T-helper 1 cell (primary cell): ENCODE results near the gene ARL1.
A peak's percentile ranks its signal among the peaks of the same experiment; 100 is the strongest.
"Not testable (repeated sequence)": the region's sequence is repeated elsewhere in the genome, so short reads cannot be mapped to it uniquely, and the experiment has no call there.

Experiments
- DNase-seq, 5 donors: peaks; one replicate each; pipeline ENCODE4 v3.0.0-alpha.2; 2012 to 2020
- total RNA-seq, 4 donors: gene quantifications; one replicate each; lab custom pipeline; 2026; lab: John Stamatoyannopoulos, UW

ARL1 gene
- 14.8 to 22.5 (median 18.2) reads per million in 4 donors for total RNA-seq

DNA sequence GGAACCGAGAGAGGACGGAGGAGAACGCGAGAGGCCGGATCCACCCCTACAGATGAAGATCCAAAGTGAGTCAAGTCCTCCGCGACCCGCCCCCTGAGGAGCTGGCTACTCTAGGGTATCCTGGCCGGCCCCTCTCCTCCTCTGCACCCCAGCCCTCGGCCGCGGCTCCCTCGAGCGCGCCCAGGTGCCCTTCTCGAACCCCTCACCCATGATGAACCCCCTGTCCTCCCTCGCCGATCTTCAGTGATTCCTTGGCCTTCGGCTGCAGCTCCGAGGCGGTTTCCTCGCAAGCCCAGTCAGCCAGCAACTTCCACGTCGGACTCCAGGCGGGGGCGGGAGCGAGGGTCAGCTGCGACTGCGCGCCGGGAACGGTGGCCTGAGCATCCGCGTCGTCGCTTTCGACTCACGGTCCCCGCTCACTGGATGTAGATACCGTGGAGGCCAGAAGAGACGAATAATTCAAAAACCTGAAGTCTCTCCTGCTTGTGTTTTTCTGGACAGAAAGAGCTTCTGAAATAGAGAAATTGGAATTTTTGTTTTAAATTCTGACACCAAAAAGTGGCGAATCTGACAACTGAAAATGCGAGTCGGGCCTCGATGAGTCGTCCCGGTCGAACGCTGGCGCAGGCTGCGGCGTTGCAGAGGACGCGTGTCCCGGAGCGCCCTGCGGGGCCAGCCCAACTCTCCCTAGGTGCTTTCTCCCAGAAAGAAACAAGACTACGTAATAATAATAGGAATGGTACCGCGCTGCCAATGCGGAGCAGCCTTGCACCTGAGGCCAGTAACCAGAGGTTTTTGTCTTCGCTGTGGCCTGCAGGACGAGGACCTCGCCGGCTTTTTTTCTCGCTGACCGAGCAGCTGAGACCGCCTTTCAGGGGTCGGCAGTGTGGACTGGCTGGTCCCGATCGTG, at the start of gene ARL1:
Gene ARL1, minus strand, starts transcription at position 337 of the 910 bp plus-strand sequence. Its CDS starts 127 bp downstream, at position 210.
- peak; percentile 40 to 76 (median 61) for DNase-seq

DNA sequence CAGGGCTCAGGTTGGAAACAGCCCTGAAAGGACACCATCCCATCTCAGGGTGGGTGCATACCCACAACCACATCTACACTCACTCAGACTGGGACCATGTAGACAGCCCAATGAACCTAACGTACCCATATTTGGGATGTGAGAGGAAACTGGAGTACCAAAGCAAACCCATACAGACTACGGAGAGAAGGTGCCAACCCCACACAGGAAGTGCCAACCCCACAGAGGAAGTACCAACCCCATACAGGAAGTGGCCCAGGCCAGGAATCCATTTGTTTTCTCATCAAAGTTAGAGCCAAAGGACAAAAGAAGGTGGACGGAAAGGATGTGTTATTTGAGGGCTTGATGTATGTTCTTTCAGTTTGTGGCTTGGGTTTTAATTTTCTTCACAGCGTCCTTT, 48.1 kb upstream of the ARL1 start:
- peak in 1 of 5 donors; percentile 77 for DNase-seq

DNA sequence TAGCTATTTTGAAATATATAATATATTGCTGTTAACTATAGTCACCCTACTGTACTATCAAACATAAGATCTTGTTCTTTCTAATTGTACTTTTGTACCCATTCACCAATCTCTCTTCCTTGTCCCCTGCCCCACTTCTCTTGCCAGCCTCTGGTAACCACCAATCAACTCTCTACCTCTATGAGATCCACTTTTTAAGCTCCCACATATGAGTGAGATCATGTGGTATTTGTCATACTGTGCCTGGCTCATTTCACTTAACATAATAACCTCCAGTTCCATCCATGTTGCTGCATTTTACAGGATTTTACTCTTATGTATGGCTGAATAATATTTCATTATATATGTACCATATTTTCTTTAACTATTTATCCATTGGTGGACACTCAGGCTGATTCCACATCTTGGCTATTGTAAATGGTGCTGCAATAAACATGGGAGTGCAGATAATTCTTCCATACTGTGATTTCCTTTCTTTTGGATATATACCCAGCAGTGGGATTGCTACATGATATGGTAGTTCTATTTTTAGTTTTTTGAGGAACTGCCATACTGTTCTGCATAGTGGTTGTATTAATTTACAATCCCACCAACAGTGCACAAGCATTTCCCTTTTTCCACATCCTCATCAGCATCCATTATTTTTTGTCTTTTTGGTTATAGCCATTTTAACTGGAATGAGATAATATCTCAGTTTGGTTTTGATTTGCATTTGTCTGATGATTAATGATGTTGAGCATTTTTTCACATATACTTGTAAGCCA, 34.1 kb upstream of the ARL1 start:
- DNase-seq, result no peak

DNA sequence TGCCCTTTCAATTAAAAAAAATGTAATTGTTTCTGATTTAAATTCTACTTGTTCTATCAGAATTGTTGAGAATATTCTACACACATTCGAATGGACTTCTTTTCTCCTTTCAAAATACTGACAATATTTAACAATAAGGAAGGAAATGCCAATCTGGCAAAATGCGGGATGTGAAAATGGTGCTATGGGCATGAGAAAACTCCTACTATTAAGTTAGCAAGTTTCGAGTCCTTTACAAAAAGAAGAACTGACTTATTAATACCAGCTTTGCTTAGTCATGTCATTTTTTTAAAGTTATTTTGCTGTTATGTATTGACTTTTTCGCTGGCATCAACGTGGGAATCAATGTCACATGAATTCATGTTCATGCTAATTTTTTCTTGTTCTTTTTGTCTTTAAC, 31.7 kb upstream of the ARL1 start:
- DNase-seq, result no peak

DNA sequence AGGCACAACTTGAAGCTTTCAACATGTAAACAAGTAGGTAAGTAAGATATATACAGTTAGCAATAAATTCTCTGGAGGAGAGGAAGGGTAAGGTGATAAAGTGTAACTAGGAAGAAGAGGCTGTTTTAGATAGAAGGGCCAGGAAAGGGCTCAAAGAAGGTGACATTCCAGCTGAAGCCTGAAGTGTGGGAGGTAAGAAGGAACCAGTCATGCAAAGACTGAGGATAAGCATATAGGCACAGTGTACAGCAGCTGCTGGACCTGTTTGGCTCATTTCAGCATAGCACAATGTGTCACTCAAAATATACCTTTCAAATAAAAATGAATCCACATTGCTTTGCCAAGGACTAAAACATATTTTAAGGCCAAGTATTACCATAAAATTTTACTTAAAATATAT, 28.6 kb upstream of the ARL1 start:
- DNase-seq, result no peak

DNA sequence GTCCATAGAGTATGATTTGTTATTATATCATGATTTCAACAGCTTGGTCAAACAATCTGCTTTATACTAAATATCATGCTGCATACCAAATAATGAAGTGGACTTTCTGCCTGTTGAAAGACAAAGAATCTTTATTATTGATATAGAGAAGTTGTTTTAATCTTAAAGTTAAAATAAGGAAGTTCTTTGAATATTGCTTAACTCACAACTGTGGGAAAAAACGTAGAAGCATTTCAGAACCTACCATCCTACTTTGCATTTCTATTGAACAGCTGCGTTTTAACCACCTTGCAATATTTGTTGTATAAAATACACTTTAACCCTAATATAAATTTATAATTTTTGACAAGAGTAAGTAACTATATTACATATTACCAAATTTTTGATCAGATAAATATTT, 22.9 kb upstream of the ARL1 start:
- no peak for DNase-seq

DNA sequence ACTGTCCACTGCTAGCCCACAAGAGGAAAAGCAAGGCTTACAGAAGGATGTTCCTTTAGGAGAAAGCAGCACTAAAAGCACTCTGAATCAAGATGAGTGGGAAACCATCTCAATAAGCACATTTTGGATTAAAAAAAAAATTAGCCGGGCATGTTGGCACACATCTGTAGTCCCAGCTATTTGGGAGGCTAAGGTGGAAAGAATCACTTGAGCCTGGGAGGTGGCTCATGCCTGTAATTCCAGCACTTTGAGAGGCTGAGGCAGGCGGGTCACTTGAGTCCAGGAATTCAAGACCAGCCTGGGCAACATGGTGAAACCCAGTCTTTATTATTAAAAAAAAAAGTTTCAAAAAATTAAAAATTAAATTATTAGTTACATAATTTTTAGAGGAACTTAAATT, 17.0 kb upstream of the ARL1 start:
- DNase-seq, result no peak

DNA sequence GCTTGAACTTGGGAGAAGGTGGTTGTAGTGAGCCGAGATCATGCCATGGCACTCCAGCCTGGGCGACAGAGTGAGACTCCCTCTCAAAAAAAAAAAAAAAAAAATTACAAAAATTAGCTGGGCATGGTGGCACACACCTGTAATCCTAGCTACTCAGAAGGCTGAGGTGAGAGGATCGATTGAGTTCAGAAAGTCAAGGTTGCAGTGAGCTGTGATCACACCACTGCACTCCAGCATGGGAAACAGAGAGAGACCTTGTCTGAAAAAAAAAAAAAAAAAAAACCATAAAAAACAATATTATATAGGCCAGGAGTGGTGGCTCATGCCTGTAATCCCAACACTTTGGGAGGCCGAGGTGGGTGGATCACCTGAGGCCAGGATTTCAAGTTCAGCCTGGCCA, 14.5 kb upstream of the ARL1 start:
- not testable (repeated sequence) for DNase-seq

DNA sequence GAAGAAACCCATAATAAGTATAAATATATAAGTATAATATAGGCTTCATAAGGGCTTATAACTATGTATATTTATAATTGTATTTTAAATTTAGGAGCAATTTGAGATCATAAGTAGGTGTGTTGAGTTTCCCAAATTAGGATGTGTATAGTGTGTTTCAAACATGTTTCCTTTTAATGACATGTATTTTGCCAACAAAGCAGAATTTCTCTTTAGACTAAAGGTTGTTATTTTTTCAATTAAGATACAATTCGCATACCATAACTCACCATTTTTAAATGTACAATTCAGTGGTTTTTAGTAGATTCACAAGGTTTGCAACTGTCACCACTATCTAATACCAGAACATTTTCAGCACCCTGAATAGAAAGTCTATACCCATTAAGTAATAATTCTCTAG, 7.7 kb upstream of the ARL1 start:
- no peak for DNase-seq

DNA sequence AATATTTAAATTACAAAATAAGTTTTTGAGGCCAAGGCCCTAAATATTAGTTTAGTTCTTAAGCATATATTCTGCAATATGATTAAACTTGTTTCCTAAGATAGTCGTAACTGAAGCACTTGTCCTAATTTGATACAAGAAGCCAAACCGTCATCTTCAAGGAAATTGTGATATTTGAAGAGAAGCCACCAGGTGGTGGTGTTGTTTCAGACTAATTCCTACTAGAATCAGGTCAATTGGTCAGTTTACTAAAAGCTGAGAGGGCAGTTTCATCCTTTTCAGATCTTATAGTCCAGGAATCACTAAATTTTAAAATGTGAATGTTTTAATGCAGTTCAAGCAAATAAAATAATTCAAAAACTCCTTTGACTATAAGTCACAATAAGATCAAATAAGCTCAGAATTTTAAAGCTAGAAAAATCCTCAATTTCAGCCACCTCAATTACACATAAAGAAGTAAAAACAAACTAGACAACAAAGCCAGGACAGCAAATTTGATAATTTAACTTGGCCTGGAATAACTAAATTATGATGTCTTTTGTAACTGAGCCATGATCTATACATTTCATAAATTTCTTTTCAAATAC, 7.1 kb upstream of the ARL1 start:
- DNase-seq, result peak in 1 of 5 donors; percentile 30

DNA sequence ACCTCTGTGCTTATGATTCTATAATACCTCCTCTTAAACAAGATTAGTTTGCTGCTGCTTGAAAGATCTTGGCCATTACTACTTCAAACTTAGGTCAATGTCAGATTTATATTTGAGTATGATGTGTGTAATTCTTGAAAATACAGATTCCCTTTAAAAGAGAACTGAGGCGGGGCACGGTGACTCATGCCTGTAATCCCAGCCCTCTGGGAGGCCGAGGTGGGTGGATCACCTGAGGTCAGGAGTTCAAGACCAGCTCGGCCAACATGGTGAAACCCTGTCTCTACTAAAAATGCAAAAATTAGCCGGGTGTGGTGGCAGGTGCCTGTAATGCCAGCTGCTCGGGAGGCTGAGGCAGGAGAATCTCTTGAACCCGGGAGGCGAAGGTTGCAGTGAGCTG, 2.6 kb upstream of the ARL1 start:
- not testable (repeated sequence) for DNase-seq

DNA sequence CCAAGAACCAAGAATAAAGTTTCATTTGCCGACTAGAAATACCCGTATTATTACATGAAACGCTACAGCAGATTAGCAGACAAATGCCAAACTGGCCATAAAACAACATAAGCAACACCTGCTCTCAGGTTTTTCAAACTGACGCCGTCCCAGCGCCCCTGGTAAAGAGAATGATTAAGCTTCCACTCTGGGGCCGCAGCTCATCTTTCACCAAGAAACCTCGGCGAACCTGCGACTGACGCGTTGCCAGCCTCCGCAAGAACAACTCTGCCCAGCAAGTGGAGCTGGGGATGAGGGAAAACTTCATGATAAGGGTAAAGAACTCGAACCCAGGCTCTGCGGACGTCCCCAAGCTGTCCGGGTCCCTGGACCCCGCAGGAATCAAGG, 530 bp downstream of the ARL1 start:
- DNase-seq, result peak in 1 of 5 donors; percentile 5

DNA sequence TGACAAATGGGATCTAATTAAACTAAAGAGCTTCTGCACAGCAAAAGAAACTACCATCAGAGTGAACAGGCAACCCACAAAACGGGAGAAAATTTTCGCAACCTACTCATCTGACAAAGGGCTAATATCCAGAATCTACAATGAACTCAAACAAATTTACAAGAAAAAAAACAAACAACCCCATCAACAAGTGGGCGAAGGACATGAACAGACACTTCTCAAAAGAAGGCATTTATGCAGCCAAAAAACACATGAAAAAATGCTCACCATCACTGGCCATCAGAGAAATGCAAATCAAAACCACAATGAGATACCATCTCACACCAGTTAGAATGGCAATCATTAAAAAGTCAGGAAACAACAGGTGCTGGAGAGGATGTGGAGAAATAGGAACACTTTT, 16.4 kb downstream of the ARL1 start:
- DNase-seq, result not testable (repeated sequence)

DNA sequence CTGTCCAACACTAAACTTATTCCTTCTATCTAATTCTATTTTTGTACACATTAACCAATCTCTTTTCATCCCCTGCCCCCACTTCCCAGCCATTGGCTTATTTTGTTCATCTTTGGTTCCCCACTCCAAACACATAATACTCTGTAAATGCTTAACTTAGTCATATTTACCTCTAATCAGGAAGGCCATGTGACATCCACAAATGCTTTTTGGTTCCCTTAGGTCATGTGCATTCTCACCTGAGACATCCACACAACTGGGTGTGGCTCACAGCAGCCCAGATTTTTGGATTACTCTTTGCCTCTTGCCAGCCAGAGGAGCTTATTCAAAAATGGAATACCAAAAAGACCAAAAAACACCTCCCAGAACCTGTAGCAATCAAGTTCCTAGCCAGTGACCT, 28.4 kb downstream of the ARL1 start:
- no peak for DNase-seq

DNA sequence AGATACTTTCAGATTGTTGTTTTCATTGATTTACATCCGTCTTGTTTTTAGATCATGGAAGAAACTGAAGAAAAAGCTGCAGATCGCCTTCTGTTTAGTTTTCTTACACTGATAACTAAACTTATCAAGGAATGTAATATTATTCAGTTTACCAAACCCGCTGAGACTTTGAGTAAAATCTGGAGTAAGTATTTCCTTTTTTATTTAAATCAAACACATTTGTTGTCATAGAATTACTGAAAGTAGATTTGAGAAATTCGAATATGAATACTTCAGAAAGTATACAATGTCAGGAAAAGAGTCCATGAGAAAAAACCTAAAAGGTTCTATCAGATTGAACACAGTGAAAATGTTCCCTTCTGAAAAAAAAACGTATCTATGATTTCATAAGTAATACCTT, 32.0 kb downstream of the ARL1 start:
- DNase-seq, result peak in 1 of 5 donors; percentile 9

DNA sequence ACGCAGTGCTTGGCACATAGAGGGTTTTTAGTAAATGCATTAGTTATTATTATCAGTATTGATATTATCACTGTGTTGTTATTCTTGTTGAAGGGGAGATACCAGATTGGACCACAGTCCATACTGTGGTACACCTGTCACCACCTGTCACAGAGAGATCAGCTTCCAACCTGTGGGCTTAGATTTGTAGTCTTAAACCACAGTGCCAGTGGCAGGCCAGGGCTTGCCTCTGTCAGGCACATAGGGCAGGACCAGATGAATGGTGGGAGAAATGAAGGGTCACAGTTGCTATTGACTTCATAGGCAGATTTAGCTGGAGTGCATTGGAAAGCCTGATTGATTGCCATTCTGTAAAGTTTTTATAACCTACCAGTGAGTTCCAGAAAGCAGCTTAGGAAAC, 35.1 kb downstream of the ARL1 start:
- DNase-seq, result no peak

DNA sequence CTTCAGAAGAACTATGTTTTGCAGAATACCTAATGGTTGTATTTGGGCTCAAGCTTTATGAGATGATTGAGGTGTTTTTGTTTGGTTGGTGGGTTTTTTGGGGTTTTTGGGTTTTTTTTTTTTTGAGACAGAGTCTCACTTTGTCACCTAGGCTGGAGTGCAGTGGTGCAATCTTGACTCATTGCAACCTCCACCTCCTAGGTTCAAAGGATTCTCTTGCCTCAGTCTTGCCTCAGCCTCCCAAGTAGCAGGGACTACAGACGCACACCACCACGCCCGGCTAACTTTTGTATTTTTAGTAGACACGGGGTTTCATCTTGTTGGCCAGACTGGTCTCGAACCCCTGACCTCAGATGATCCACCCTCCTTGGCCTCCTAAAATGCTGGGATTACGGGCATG, 39.6 kb downstream of the ARL1 start:
- DNase-seq, result no peak

DNA sequence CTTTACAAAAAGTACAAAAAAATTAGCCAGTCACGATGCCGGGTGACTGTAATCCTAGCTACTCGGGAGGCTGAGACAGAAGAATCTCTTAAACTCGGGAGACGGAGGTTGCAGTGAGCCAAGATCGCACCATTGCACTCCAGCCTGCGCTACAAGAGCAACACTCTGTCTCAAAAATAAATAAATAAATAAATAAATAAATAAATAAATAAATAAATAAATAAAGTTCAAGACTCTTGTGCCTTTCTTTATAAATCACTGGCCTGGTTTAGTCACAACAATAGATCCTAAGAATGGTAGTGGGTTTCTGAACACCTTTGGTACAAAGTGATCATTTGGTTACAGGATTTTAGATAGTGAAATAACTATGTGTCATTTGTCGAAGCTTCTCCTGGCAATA, 46.1 kb downstream of the ARL1 start:
- no peak for DNase-seq

DNA sequence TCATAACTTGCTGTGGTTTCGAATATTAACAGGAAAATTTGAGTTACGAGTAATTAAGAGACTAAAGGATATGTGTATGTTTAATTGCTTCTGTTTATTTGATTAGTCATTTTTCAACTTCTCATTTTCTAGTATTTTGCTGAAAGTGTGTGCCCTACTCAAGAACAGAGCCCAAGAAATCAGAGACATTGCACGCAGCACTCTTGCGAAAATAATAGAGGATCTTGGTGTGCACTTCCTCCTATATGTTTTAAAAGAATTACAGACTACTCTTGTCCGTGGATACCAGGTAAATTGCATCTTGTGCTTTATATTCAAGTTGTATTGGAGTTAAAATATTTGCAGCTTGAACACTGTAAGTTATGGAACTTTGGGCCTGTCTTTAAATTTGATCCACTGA, 50.8 kb downstream of the ARL1 start:
- DNase-seq, result no peak

DNA sequence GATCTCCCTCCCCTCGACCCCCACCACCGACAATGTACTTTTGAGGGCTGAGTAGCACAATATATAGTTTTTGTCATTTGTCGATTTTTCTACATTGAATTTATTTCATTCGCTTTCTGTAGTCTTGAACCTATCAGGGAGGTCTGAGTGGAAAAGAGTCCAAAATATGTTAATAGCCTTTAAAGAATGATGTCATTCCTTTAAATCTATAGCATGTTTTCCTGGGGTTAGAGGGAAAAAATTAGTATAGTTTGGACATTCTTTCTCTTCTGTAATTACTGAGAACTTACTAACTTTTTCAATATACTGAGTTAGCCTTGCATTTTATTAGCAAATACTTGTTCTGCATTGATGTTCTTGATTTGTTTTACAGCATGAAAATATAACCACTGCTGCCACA, 55.9 kb downstream of the ARL1 start:
- DNase-seq, result no peak

DNA sequence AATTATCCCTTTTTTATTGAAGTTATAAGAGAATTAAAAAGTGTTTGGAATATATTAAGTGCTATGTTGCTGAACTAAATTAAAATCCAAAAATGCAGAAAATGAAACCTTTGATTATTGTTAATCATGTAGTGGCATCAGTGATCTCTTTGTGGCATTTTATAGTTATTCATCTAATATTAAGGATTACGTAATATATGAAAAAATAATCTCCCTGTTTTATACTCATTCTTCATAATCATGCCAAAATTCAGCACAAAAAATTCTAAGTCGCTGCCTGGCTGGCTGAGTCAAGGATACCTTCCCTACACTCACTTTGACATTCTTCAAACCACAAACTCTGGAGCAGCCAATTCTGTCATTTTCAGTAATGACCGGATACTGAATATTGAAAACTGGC, 63.7 kb downstream of the ARL1 start:
- no peak for DNase-seq
